CD14-positive monocyte (primary cell): ENCODE data around the gene ABCB9. TPM values are rescaled to one million over a fixed set of nuclear protein-coding genes. Genes with fewer than 3 reads are reported as not detected.

Experiments used
- DNase-seq, 3 donors: peaks; one replicate each; pipeline ENCODE4 v3.0.0-alpha.2; 2011 to 2022
- H2AFZ ChIP-seq: 2 replicates; pipeline ENCODE4 v1.6.0; 2012; ENCODE audit warnings: mild to moderate bottlenecking, low read depth, low read length, inconsistent platforms; ENCODE audit not compliant: insufficient read depth, poor library complexity, severe bottlenecking
- H3K27ac ChIP-seq, 2 donors: 1 replicate in 1 of 2; 2 replicates in 1 of 2; pipeline ENCODE4 v1.5.1; 2012 to 2013; ENCODE audit warnings: low read length in 2 of 2, control low read depth in 1 of 2, inconsistent platforms in 1 of 2, low read depth in 1 of 2, mild to moderate bottlenecking in 1 of 2
- H3K27me3 ChIP-seq, 2 donors: one replicate each; pipeline versions ENCODE4 v1.6.0 to v1.6.1; 2011 to 2013; ENCODE audit warnings: low read length in 2 of 2; ENCODE audit not compliant: control insufficient read depth in 2 of 2, insufficient read depth in 2 of 2
- H3K36me3 ChIP-seq, 2 donors: replicated peaks in 1 of 2; 1 replicate in 1 of 2; 2 replicates in 1 of 2; pipeline versions ENCODE4 v1.5.1 to v1.6.1; 2012 to 2013; ENCODE audit warnings: low read length in 2 of 2, control low read depth in 1 of 2, inconsistent platforms in 1 of 2, mild to moderate bottlenecking in 1 of 2; ENCODE audit not compliant: insufficient read depth in 2 of 2, control insufficient read depth in 1 of 2
- H3K4me1 ChIP-seq, 2 donors: 1 replicate in 1 of 2; 2 replicates in 1 of 2; pipeline versions ENCODE4 v1.5.1 to v1.6.1; 2012 to 2013; ENCODE audit warnings: low read length in 2 of 2, control low read depth in 1 of 2, inconsistent platforms in 1 of 2, mild to moderate bottlenecking in 1 of 2, moderate library complexity in 1 of 2; ENCODE audit not compliant: insufficient read depth in 2 of 2, control insufficient read depth in 1 of 2
- H3K4me2 ChIP-seq: replicated peaks from 2 replicates; pipeline ENCODE3; 2012; ENCODE audit warnings: low read length, moderate library complexity, mild to moderate bottlenecking; ENCODE audit not compliant: poor library complexity, severe bottlenecking; ENCODE audit errors: extremely low read depth
- H3K4me3 ChIP-seq, 3 experiments: fragments of 200-600 bp in 1 of 3; sonication (generic) in 1 of 3; replicated peaks in 1 of 3; 1 replicate in 2 of 3; 2 replicates in 1 of 3; pipeline ENCODE4 v1.5.1; 2011 to 2013; ENCODE audit warnings: low read length in 3 of 3, mild to moderate bottlenecking in 3 of 3, control low read depth in 2 of 3, low read depth in 2 of 3, inconsistent platforms in 1 of 3, moderate library complexity in 1 of 3
- H3K79me2 ChIP-seq: 2 replicates; pipeline ENCODE4 v1.6.0; 2012; ENCODE audit warnings: mild to moderate bottlenecking, control low read depth, inconsistent platforms, low read length, moderate library complexity; ENCODE audit not compliant: insufficient read depth
- H3K9ac ChIP-seq: 2 replicates; pipeline ENCODE4 v1.6.0; 2017; ENCODE audit warnings: low read length, mild to moderate bottlenecking; ENCODE audit not compliant: insufficient read depth, poor library complexity, severe bottlenecking
- H3K9me3 ChIP-seq, 2 donors: replicated peaks in 1 of 2; 1 replicate in 1 of 2; 2 replicates in 1 of 2; pipeline versions ENCODE4 v1.5.1 to v1.6.1; 2012 to 2013; ENCODE audit warnings: low read length in 2 of 2, control low read depth in 1 of 2; ENCODE audit not compliant: control insufficient read depth in 1 of 2, insufficient read depth in 1 of 2
- H4K20me1 ChIP-seq: 2 replicates; pipeline ENCODE4 v1.6.0; 2012; ENCODE audit warnings: mild to moderate bottlenecking, low read length, control low read depth, moderate library complexity; ENCODE audit not compliant: insufficient read depth
- H3K27ac Mint-ChIP-seq, 7 donors: one replicate each; pipeline ENCODE4 v1.8.0; 2020; ENCODE audit warnings: mild to moderate bottlenecking in 7 of 7, mixed read lengths in 7 of 7, moderate library complexity in 6 of 7, inconsistent platforms in 2 of 7
- H3K27me3 Mint-ChIP-seq, 3 donors: one replicate each; pipeline ENCODE4 v1.8.0; 2021 to 2022; ENCODE audit warnings: low read depth in 3 of 3, mild to moderate bottlenecking in 3 of 3, mixed read lengths in 3 of 3, moderate library complexity in 3 of 3, inconsistent platforms in 1 of 3
- H3K36me3 Mint-ChIP-seq, 2 donors: one replicate each; pipeline ENCODE4 v1.8.0; 2020; ENCODE audit warnings: mixed read lengths in 2 of 2, inconsistent platforms in 1 of 2, mild to moderate bottlenecking in 1 of 2
- H3K4me1 Mint-ChIP-seq: one replicate; pipeline ENCODE4 v1.8.0; 2020; ENCODE audit warnings: mild to moderate bottlenecking, mixed read lengths
- H3K4me3 Mint-ChIP-seq, 2 donors: one replicate each; pipeline ENCODE4 v1.8.0; 2020; ENCODE audit warnings: mild to moderate bottlenecking in 2 of 2, mixed read lengths in 2 of 2, moderate library complexity in 1 of 2
- H3K9me3 Mint-ChIP-seq, 7 donors: one replicate each; pipeline ENCODE4 v1.8.0; 2020 to 2022; ENCODE audit warnings: mixed read lengths in 7 of 7, mild to moderate bottlenecking in 6 of 7, moderate library complexity in 6 of 7, inconsistent platforms in 2 of 7
- WGBS: methylation state at CpG from one replicate; pipeline ENCODE4 v1.1.5; 2013; ENCODE audit warnings: missing lambda C conversion rate; ENCODE audit not compliant: insufficient coverage; 5-methylcytosine and 5-hydroxymethylcytosine counted together
- intact Hi-C, 2 donors: fragments of 100-400 bp; cut with micrococcal nuclease; formaldehyde crosslinking; loops; one replicate each; pipeline versions ENCODE4 v1.15.0 to v1.15.1; 2023
- polyA plus RNA-seq, 3 donors: library from polyadenylated mRNA; depleted of rRNA in 1 of 3; unstranded in 2 of 3; stranded (reverse) in 1 of 3; fragments of 300-500 nt in 2 of 3; fragments of >200 nt in 1 of 3; fragmentation: Illumina TruSeq in 2 of 3; gene quantifications; 1 replicate in 2 of 3; 2 replicates in 1 of 3; pipeline ENCODE4 v1.2.3, GENCODE V29; 2012 to 2021
- TF ChIP-seq, protein P1 (sequence below): fragments of 200-600 bp; IDR thresholded peaks from one replicate; pipeline ENCODE4 v1.8.0; 2022; ENCODE audit warnings: antibody characterized with exemption, mild to moderate bottlenecking

ABCB9 gene
- polyA plus RNA-seq, 3 donors, result 0.14 to 1.2 (median 0.22) TPM

- Mint-ChIP-seq H3K4me1 (peaks cover 47% of the 10 kb centered on the region), H3K27ac (no peak overlapping the region)
- no peak overlapping the region for H2AFZ ChIP-seq
These were observed 66.4 kb downstream of the ABCB9 start for GRCh38 chr12:122899887-122900286.

GRCh38 chr12:122896662-122897061 lies 69.6 kb downstream of the ABCB9 start:
- peak overlapping the region; percentile 98 for H3K9ac ChIP-seq
- Mint-ChIP-seq H3K4me3 (peak overlapping the region; percentile 96 to 97), H3K36me3 (peaks cover 8 to 11% of the 10 kb centered on the region in 2 donors), H3K27me3 (peaks cover 0 to 9% (median 6%) of the 10 kb centered on the region in 3 donors), H3K9me3 (peaks cover 3 to 9% (median 6%) of the 10 kb centered on the region in 7 donors), H3K27ac (peak overlapping the region; percentile 90 to 99 (median 96)), H3K4me1 (peaks cover 54% of the 10 kb centered on the region)
- peaks cover 0 to 3% of the 10 kb centered on the region in 2 donors for H3K27me3 ChIP-seq
- H3K4me2 ChIP-seq, result peak overlapping the region; percentile 92
- H3K9me3 ChIP-seq, result peaks cover 0 to 3% of the 10 kb centered on the region in 2 donors
- intact Hi-C loops, result no loop called here
- WGBS, result 97% methylated on average over 7 of the region's 7 CpGs
- no peak overlapping the region for H2AFZ ChIP-seq
- peaks cover 40% of the 10 kb centered on the region for H3K79me2 ChIP-seq
- no peaks in the 10 kb centered on the region for H3K36me3 ChIP-seq
- peak overlapping the region in 1 of 2 donors; percentile 99 for H3K27ac ChIP-seq
- H4K20me1 ChIP-seq, result peaks cover 33% of the 10 kb centered on the region
- no peak for DNase-seq
- peak overlapping the region in 1 of 3 experiments; percentile 99 for H3K4me3 ChIP-seq
- TF ChIP-seq, protein P1, sequence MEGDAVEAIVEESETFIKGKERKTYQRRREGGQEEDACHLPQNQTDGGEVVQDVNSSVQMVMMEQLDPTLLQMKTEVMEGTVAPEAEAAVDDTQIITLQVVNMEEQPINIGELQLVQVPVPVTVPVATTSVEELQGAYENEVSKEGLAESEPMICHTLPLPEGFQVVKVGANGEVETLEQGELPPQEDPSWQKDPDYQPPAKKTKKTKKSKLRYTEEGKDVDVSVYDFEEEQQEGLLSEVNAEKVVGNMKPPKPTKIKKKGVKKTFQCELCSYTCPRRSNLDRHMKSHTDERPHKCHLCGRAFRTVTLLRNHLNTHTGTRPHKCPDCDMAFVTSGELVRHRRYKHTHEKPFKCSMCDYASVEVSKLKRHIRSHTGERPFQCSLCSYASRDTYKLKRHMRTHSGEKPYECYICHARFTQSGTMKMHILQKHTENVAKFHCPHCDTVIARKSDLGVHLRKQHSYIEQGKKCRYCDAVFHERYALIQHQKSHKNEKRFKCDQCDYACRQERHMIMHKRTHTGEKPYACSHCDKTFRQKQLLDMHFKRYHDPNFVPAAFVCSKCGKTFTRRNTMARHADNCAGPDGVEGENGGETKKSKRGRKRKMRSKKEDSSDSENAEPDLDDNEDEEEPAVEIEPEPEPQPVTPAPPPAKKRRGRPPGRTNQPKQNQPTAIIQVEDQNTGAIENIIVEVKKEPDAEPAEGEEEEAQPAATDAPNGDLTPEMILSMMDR, result no peak
- peaks cover 52 to 57% of the 10 kb centered on the region in 2 donors for H3K4me1 ChIP-seq

More at GRCh38 chr12:122899887-122900286, 66.4 kb downstream of the ABCB9 start:
- Histone ChIP-seq H3K79me2 (peaks cover 10% of the 10 kb centered on the region), H3K4me1 (peaks cover 42 to 48% of the 10 kb centered on the region in 2 donors), H3K9ac (no peak overlapping the region), H3K36me3 (no peaks in the 10 kb centered on the region), H3K4me3 (no peak overlapping the region), H3K27me3 (peaks cover 0 to 3% of the 10 kb centered on the region in 2 donors), H3K4me2 (no peak overlapping the region), H3K27ac (no peak overlapping the region), H4K20me1 (peaks cover 2% of the 10 kb centered on the region), H3K9me3 (peaks cover 0 to 3% of the 10 kb centered on the region in 2 donors)
- peaks cover 2 to 4% of the 10 kb centered on the region in 2 donors for H3K36me3 Mint-ChIP-seq
- no peak for DNase-seq
- H3K9me3 Mint-ChIP-seq, result peaks cover 3 to 9% (median 6%) of the 10 kb centered on the region in 7 donors
- TF ChIP-seq, protein P1, result no peak
- no peak overlapping the region for H3K4me3 Mint-ChIP-seq
- intact Hi-C loops, result loop anchor here in 1 of 2 donors (2.0 kb wide), 1 partner anchor 47 kb away; no protein-coding TSS in a partner anchor
- H3K27me3 Mint-ChIP-seq, result peaks cover 3 to 7% (median 6%) of the 10 kb centered on the region in 3 donors
- 100% methylated on average over 1 of the region's 6 CpGs for WGBS
